ENCODE data around the gene TTLL1. TPM values are rescaled to one million over a fixed set of nuclear protein-coding genes. Genes with fewer than 3 reads are reported as not detected.

TTLL1 gene
- total and polyA plus RNA-seq, 9 donors, result 1.3 to 13.7 (median 7.2) TPM

GRCh38 chr22:43128928-43129424 is 39.8 kb upstream of the TTLL1 start:
- Histone ChIP-seq H3K36me3 (no peaks in the 10 kb centered on the region), H3K27me3 (no peaks in the 10 kb centered on the region), H3K9me3 (no peaks in the 10 kb centered on the region), H3K27ac (no peak overlapping the region), H3K4me1 (ENCODE audit: insufficient read depth) (no peaks in the 10 kb centered on the region), H3K4me3 (no peak overlapping the region)
- DNase-seq, result no peak
- intact Hi-C loops (cut with DNase I), result no loop called here
- WGBS, 3 donors, result 46 to 63% (median 53%) methylated on average over 20 of the region's 20 CpGs
- no peak for TF ChIP-seq CTCF (IDR thresholded peaks at IDR 0.05)
- TF ChIP-seq POLR2A (IDR thresholded peaks at IDR 0.05), result no peak
- TF ChIP-seq EP300 (IDR thresholded peaks at IDR 0.05), result no peak

GRCh38 chr22:43128116-43128515 is 38.9 kb upstream of the TTLL1 start:
- WGBS, 3 donors, result 47 to 68% (median 55%) methylated on average over 13 of the region's 13 CpGs
- TF ChIP-seq EP300 (IDR thresholded peaks at IDR 0.05), result no peak
- TF ChIP-seq POLR2A (IDR thresholded peaks at IDR 0.05), result no peak
- Histone ChIP-seq H3K36me3 (no peaks in the 10 kb centered on the region), H3K4me1 (ENCODE audit: insufficient read depth) (no peaks in the 10 kb centered on the region), H3K4me3 (no peak overlapping the region), H3K27me3 (no peaks in the 10 kb centered on the region), H3K9me3 (no peaks in the 10 kb centered on the region), H3K27ac (no peak overlapping the region)
- intact Hi-C loops (cut with DNase I), result no loop called here
- DNase-seq, result no peak

- no peak overlapping the region for H3K27ac ChIP-seq
Observed at GRCh38 chr22:43127166-43127908, 38.1 kb upstream of the TTLL1 start.

GRCh38 chr22:43126501-43127165 is 37.4 kb upstream of the TTLL1 start:
- Histone ChIP-seq H3K27ac (no peak overlapping the region), H3K9me3 (no peaks in the 10 kb centered on the region), H3K27me3 (no peaks in the 10 kb centered on the region), H3K4me1 (ENCODE audit: insufficient read depth) (no peaks in the 10 kb centered on the region), H3K36me3 (no peaks in the 10 kb centered on the region), H3K4me3 (no peak overlapping the region)
- TF ChIP-seq POLR2A (IDR thresholded peaks at IDR 0.05) (no peak), EP300 (IDR thresholded peaks at IDR 0.05) (no peak), CTCF (IDR thresholded peaks at IDR 0.05) (no peak)
- intact Hi-C loops (cut with DNase I), result no loop called here
- 27 to 46% (median 35%) methylated on average over 5 of the region's 5 CpGs for WGBS, 3 donors
- no peak for DNase-seq

More at GRCh38 chr22:43127166-43127908, 38.1 kb upstream of the TTLL1 start:
- 80 to 89% (median 83%) methylated on average over 15 to 17 of the region's 17 CpGs for WGBS, 3 donors
- intact Hi-C loops (cut with DNase I), result no loop called here
- no peak overlapping the region for H3K4me3 ChIP-seq
- H3K27me3 ChIP-seq, result no peaks in the 10 kb centered on the region
- H3K36me3 ChIP-seq, result no peaks in the 10 kb centered on the region
- no peak for DNase-seq
- no peaks in the 10 kb centered on the region for H3K9me3 ChIP-seq
- no peaks in the 10 kb centered on the region for H3K4me1 ChIP-seq (ENCODE audit: insufficient read depth)
- no peak for TF ChIP-seq CTCF (IDR thresholded peaks at IDR 0.05)
- TF ChIP-seq POLR2A (IDR thresholded peaks at IDR 0.05), result no peak
- no peak for TF ChIP-seq EP300 (IDR thresholded peaks at IDR 0.05)
